Measurements from ENCODE around the gene GALM.

The GALM gene

DNA sequence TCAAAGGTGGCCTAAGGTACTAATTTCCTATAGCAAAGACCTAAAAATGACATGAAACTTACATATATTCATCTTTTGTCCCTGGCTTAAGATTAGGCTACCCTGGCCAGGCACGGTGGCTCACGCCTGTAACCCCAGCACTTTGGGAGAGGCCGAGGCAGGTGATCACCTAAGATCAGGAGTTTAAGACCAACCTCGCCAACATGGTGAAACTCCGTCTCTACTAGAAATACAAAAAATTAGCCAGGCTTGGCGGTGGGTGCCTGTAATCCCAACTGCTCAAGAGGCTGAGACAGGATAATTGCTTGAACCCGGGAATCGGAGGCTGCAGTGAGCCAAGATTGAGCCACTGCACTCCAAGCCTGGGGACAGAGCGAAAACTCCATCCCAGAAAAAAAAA is 79.4 kb downstream of the GALM start:
- no peak overlapping the region for H3K27ac ChIP-seq (ENCODE audit: poor library complexity, severe bottlenecking)

DNA sequence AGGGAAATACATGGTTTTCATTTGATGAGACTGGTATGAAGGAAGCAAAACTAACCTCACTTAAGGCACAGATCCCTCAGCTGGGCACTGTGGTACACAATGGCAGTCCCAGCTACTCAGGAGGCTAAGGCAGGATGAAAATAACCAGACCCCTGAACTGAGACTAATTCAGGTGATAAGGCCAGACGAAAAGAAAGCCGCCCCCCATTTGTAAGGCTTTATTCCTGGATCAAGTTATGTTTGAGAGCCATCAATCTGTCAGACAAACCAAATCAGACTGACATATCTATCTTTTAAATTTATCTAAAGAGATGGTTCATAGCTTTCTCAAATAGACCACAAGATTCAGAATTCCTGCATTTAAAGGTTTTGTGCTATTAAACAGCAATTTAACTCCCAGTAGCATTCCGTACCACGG is 81.1 kb downstream of the GALM start:
- peaks cover 20% of the 10 kb centered on the region for H3K4me1 ChIP-seq (ENCODE audit: insufficient read depth, poor library complexity, severe bottlenecking)
- TF ChIP-seq, protein P1, sequence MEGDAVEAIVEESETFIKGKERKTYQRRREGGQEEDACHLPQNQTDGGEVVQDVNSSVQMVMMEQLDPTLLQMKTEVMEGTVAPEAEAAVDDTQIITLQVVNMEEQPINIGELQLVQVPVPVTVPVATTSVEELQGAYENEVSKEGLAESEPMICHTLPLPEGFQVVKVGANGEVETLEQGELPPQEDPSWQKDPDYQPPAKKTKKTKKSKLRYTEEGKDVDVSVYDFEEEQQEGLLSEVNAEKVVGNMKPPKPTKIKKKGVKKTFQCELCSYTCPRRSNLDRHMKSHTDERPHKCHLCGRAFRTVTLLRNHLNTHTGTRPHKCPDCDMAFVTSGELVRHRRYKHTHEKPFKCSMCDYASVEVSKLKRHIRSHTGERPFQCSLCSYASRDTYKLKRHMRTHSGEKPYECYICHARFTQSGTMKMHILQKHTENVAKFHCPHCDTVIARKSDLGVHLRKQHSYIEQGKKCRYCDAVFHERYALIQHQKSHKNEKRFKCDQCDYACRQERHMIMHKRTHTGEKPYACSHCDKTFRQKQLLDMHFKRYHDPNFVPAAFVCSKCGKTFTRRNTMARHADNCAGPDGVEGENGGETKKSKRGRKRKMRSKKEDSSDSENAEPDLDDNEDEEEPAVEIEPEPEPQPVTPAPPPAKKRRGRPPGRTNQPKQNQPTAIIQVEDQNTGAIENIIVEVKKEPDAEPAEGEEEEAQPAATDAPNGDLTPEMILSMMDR (IDR thresholded peaks at IDR 0.05; ENCODE audit: poor library complexity, severe bottlenecking) = no peak
- ATAC-seq (ENCODE audit: low read depth) = no peak
- no peaks in the 10 kb centered on the region for H3K9me3 ChIP-seq (ENCODE audit: severe bottlenecking)
- no peak for DNase-seq (ENCODE audit: low spot score)
- no peaks in the 10 kb centered on the region for H3K27me3 ChIP-seq (ENCODE audit: insufficient read depth, poor library complexity, severe bottlenecking)
- peak overlapping the region; percentile 10 for H3K27ac ChIP-seq (ENCODE audit: poor library complexity, severe bottlenecking)
- H3K4me3 ChIP-seq (ENCODE audit: severe bottlenecking) = no peak overlapping the region
- peaks cover 78% of the 10 kb centered on the region for H3K36me3 ChIP-seq (ENCODE audit: low read depth)

More for the DNA sequence above, 79.4 kb downstream of the GALM start:
- ATAC-seq (ENCODE audit: low read depth) (no peak), DNase-seq (ENCODE audit: low spot score) (no peak)
- Histone ChIP-seq H3K27me3 (ENCODE audit: insufficient read depth, poor library complexity, severe bottlenecking) (no peaks in the 10 kb centered on the region), H3K9me3 (ENCODE audit: severe bottlenecking) (no peaks in the 10 kb centered on the region), H3K4me1 (ENCODE audit: insufficient read depth, poor library complexity, severe bottlenecking) (peaks cover 20% of the 10 kb centered on the region), H3K36me3 (ENCODE audit: low read depth) (peaks cover 91% of the 10 kb centered on the region), H3K4me3 (ENCODE audit: severe bottlenecking) (no peak overlapping the region)
- TF ChIP-seq, protein P1 (IDR thresholded peaks at IDR 0.05; ENCODE audit: poor library complexity, severe bottlenecking) = no peak

DNA sequence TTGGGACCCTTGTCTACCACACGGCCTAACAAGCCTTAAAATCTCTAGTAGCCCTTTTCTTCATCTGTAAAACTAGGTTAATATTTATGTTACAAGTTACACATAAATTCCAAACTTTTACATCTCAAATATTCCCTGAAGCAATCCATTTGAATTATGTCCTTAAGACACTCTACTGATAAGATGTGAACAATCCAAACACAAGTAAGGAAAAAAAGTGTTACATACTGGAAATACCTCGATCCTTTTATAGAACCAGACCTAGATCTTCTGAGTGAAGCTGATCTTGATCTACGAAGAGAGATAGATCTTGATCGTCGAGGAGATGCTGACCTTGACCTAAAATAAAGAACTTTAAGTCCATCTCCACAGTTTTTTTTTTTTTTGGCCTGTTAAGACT is 81.9 kb downstream of the GALM start:
- Histone ChIP-seq H3K4me3 (ENCODE audit: severe bottlenecking) (no peak overlapping the region), H3K27ac (ENCODE audit: poor library complexity, severe bottlenecking) (peak overlapping the region; percentile 10), H3K27me3 (ENCODE audit: insufficient read depth, poor library complexity, severe bottlenecking) (no peaks in the 10 kb centered on the region), H3K36me3 (ENCODE audit: low read depth) (peaks cover 74% of the 10 kb centered on the region), H3K4me1 (ENCODE audit: insufficient read depth, poor library complexity, severe bottlenecking) (peaks cover 20% of the 10 kb centered on the region), H3K9me3 (ENCODE audit: severe bottlenecking) (no peaks in the 10 kb centered on the region)
- DNase-seq (ENCODE audit: low spot score) (no peak), ATAC-seq (ENCODE audit: low read depth) (no peak)
- TF ChIP-seq, protein P1 (IDR thresholded peaks at IDR 0.05; ENCODE audit: poor library complexity, severe bottlenecking) = no peak

DNA sequence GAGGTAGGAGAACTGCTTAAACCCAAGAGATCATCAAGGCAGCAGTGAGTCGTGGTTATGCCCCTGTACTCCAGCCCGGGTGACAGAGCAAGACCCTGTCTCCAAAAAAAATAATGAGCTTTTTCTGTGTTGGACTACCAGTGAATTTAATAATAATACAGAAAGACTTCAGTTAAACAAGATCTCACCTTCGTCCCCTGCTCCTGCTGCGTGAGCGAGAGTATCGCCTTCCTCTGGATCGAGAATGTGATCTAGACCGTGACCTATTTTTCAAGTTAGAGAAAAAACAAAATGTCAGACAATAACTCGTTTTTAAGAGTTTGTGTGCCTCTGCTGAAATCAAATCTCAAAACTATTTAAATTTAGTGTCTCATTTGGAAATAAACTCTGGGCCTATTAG is 82.5 kb downstream of the GALM start:
- H3K4me1 ChIP-seq (ENCODE audit: insufficient read depth, poor library complexity, severe bottlenecking) = peaks cover 20% of the 10 kb centered on the region
- peaks cover 68% of the 10 kb centered on the region for H3K36me3 ChIP-seq (ENCODE audit: low read depth)
- no peak overlapping the region for H3K4me3 ChIP-seq (ENCODE audit: severe bottlenecking)
- H3K27me3 ChIP-seq (ENCODE audit: insufficient read depth, poor library complexity, severe bottlenecking) = no peaks in the 10 kb centered on the region
- no peaks in the 10 kb centered on the region for H3K9me3 ChIP-seq (ENCODE audit: severe bottlenecking)
- TF ChIP-seq, protein P1 (IDR thresholded peaks at IDR 0.05; ENCODE audit: poor library complexity, severe bottlenecking) = no peak
- ATAC-seq (ENCODE audit: low read depth) (no peak), DNase-seq (ENCODE audit: low spot score) (no peak)
- H3K27ac ChIP-seq (ENCODE audit: poor library complexity, severe bottlenecking) = peak overlapping the region; percentile 10

DNA sequence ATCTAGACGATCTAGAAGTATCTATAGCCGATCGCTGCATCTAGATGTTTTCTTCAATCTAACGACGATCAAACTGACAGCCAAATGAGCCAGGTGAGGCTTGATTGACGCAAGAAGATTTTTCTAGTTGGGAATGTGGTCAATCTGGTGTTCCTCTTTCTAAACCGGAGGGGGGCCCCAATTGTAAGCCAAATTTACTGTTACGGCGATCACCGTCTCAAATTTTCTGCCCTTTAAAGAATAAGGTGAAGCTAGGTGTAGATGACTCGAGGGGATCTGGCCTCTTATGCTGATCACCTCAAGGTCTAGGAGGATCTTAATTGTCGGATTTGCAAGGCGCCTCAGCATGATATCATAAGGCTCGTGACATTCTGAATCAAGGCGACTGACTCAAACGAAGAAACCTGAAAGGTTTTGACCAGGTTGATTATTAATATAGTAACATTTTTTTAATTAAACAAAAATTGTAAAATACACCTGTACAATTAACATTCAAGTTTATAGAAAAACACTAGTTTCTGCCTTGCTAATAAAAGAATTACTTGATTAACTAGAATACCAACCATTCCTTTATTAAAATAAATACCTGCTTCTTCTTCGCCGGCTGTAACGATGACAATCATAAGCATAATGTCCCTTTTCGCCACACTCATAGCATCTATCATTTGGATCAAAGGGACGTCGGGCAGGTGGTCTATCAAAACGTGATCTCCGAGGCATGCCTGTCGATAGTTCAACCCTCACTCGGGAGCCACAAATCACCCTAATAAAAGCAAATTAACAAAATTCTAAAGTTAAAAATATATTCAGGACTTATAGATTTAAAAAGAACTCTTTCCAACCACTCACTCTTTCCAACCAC is 83.3 kb downstream of the GALM start:
- H3K9me3 ChIP-seq (ENCODE audit: severe bottlenecking) = no peaks in the 10 kb centered on the region
- H3K4me1 ChIP-seq (ENCODE audit: insufficient read depth, poor library complexity, severe bottlenecking) = peaks cover 20% of the 10 kb centered on the region
- peak overlapping the region; percentile 77 for H3K27ac ChIP-seq (ENCODE audit: poor library complexity, severe bottlenecking)
- peak overlapping the region; percentile 86 for H3K4me3 ChIP-seq (ENCODE audit: severe bottlenecking)
- TF ChIP-seq, protein P1 (IDR thresholded peaks at IDR 0.05; ENCODE audit: poor library complexity, severe bottlenecking) = no peak
- ATAC-seq (ENCODE audit: low read depth) (no peak), DNase-seq (ENCODE audit: low spot score) (no peak)
- H3K27me3 ChIP-seq (ENCODE audit: insufficient read depth, poor library complexity, severe bottlenecking) = no peaks in the 10 kb centered on the region
- H3K36me3 ChIP-seq (ENCODE audit: low read depth) = peaks cover 60% of the 10 kb centered on the region

All from RWPE2 (cell line).